Stimulated activated CD4-positive, alpha-beta T cell treated with anti-CD3 and anti-CD28 coated beads, Interleukin-12 subunit alpha, Interleukin-12 subunit beta, amount 100 ng/mL, for 24 hours (primary cell): ENCODE results near the gene FAM131A.

Source experiments
- DNase-seq, 2 experiments: peaks; one replicate each; pipeline ENCODE4 v3.0.0-alpha.2; 2020; ENCODE audit warnings: low read depth in 2 of 2

Gene FAM131A

DNA sequence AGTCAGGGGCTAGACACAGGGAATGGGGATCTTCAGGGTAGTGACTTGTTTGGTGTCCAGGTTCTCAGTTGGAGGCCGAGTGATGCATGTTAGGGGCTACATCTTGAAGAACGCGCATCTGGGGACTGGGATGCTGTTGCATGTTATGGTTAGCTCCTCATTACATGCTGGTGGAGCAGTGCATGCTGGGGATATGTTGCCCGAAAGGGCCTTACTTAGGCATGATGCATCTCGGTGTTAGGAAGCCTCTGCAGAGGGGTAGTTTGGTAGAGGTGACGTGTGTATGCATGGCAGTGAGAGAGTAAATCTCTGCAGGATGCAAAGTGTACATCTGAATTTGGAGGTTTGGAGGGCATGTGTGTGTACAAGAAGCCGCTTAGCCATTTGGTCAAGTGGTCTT lies 20.6 kb upstream of the FAM131A start:
- no peak for DNase-seq

GRCh38 chr3:184317201-184317600 lies 20.2 kb upstream of the FAM131A start:
- no peak for DNase-seq

DNA sequence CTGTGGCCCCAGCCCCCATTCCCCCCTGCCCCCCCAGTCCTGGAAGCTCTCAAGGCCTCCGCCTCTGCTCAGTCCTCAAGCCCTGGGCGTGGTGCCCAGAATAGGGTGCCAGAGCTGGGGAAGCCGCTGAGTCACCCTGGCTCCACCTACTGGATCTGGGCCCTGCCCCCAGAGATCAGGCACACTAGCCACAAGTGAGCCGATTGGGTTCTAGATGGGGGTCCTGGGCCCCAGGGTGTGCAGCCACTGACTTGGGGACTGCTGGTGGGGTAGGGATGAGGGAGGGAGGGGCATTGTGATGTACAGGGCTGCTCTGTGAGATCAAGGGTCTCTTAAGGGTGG lies 17.3 kb upstream of the FAM131A start:
- peak in 1 of 2 experiments; percentile 42 for DNase-seq

DNA sequence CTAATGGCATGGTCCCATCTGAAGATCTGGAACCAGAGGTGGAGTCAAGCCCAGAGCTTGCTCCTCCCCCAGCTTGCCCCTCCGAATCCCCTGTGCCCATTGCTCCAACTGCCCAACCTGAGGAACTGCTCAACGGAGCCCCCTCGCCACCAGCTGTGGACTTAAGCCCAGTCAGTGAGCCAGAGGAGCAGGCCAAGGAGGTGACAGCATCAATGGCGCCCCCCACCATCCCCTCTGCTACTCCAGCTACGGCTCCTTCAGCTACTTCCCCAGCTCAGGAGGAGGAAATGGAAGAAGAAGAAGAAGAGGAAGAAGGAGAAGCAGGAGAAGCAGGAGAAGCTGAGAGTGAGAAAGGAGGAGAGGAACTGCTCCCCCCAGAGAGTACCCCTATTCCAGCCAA lies 15.7 kb upstream of the FAM131A start:
- no peak for DNase-seq

- DNase-seq = no peak
Observed at GRCh38 chr3:184322731-184323487, 14.5 kb upstream of the FAM131A start.

DNA sequence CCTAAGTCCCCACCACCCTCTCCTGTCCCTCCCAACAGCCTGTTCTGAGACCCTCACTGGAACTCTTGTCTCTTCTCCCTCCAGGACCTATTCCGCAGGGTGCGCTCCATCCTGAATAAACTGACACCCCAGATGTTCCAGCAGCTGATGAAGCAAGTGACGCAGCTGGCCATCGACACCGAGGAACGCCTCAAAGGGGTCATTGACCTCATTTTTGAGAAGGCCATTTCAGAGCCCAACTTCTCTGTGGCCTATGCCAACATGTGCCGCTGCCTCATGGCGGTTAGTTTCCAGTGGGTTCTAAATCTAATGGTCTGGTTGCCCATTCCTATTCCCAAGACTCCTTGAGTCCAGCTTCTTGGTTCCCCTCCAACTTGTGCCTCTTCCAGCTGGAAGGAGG lies 13.7 kb upstream of the FAM131A start:
- no peak for DNase-seq

GRCh38 chr3:184325269-184325668 lies 12.1 kb upstream of the FAM131A start:
- no peak for DNase-seq

DNA sequence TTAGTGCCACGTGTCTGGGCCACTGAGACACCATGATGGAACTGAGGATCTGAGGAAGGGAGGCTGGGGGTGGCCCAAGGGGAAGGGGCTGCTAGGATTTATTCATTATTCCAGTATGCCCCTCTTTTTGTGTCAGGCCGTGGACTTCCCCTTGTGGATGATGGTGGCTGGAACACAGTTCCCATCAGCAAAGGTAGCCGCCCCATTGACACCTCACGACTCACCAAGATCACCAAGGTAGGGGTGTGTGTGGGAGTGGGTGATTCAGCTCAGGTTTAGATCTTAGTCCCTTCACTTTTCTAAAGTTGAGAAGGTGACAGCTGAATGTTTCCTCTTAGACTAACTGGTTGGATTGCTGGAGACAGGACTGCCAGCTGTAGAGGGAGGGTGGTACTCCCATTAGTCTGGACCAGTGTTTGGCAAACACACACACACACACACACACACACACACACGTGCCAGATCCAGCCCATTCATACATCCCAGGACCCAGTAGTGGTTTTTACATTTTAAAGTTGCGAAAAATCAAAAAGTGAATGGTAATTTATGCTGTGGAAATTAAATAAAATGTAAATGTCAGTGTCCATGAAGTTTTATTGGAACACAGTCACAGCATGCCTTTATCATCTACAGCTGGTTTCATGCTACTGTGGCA lies 11.6 kb upstream of the FAM131A start:
- no peak for DNase-seq

DNA sequence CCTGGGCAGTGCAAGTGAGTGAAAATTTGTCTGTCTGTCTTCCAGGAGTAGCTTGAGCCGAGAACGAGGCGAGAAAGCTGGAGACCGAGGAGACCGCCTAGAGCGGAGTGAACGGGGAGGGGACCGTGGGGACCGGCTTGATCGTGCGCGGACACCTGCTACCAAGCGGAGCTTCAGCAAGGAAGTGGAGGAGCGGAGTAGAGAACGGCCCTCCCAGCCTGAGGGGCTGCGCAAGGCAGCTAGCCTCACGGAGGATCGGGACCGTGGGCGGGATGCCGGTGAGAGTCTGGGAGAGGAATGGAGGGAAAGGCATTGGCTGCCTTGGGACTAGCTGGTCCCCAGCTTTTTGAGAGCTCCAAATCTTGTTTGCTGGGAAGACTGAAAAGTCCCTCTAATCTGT lies 10.2 kb upstream of the FAM131A start:
- DNase-seq = no peak

GRCh38 chr3:184328516-184328915 lies 8.9 kb upstream of the FAM131A start:
- DNase-seq = no peak

DNA sequence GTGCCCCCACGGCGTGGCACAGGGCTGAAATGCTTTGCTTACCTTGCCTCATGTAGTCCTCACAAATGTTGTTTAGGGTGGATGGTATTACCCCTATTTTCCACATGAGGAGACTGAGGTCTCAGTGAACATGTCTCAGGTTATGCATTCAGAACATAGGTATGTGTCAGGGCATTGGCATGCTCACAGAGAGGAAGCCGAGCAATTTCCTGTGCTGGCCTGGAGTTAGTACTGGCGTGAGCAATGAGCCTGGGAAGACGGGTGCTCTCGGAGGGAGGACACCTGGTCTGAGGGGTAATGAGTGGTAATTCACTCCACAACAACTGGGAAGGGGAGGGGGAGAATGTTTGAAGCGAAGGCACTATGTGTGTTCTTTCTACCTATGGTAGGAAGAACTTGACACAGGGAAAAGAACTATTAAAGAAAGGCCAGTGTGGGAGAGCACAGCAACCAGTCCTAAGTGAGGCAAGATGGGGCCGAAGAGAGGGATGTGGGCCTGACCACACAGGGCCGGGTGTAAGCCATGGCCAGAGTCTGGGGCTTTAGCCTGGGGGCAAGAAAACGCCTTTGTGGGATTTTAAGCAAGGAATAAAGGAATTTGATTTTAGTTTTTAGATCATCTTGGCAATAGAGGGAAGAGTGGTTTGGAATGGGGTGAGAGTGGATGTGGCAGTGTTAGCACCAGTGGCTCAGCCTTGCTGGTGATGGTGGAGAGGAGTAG lies 4.9 kb upstream of the FAM131A start:
- no peak for DNase-seq

GRCh38 chr3:184333190-184333589 lies 4.2 kb upstream of the FAM131A start:
- DNase-seq = no peak

DNA sequence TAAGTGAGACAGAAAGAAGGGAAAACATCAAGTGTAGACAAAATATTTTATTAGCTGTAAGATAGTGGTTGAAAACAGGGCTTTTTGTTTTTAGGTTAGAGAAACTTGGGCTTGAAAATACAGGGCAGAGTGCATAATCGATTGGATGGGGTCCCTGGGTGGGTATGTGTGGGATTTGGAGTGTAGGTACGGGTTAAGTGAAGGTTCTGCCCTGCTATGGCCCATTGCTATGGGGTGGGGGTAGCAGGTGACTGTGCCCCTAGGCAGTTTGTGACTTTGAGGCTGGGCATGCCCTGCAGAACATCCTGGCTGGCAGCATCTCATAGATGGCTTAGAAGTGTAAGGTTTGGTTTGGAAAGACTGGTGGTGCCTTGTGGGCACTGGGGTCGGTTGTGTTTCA lies 3.7 kb upstream of the FAM131A start:
- no peak for DNase-seq

GRCh38 chr3:184334470-184335158 lies 2.8 kb upstream of the FAM131A start:
- no peak for DNase-seq

GRCh38 chr3:184335291-184335660 lies 2.1 kb upstream of the FAM131A start:
- DNase-seq = no peak

DNA sequence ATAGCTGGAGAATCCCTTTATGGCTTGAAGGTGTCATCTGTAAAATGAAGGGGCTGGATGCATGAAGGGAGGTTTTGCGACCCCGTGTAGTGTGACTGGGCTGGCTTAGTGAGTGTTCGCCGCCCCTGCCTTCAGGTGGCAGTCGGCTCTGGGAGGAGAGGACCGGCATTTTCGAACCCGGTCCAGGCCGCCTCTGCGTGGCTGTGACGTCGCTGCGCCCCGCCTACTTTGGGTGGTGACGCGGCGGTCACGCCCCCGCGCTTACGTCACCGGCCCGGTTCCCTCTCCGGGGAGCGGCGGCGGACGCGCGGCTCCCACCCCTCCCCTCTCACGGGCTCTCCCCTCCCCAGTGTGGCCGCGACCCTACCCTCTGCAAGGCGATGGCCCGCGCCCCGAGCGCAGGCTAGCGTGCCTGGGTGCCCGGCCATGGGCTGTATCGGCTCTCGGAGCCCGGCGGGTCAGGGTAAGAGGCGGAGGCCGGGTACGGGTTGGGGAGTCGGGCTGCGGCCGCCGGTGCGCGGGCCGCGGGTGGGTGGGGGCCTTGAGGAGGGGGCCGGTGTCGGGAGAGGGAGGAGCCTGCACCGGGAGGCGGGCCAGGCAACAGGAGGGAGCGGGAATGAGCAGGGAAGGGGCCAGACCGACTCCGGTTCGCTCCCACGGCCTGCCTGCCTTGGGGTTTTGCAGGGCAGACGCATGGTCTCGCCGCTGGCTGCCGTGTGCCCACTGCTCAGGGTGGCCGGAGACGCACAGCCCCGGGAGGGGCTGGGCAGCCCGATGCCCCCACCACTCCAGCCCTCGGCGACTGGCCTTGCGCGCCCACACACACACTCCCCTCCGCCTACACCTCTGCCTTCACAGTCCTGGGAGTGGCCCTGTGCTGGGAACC lies 1.5 kb upstream of the FAM131A start:
- DNase-seq = peak; percentile 77 to 84

GRCh38 chr3:184336547-184337398 lies 627 bp upstream of the FAM131A start:
- no peak for DNase-seq

DNA sequence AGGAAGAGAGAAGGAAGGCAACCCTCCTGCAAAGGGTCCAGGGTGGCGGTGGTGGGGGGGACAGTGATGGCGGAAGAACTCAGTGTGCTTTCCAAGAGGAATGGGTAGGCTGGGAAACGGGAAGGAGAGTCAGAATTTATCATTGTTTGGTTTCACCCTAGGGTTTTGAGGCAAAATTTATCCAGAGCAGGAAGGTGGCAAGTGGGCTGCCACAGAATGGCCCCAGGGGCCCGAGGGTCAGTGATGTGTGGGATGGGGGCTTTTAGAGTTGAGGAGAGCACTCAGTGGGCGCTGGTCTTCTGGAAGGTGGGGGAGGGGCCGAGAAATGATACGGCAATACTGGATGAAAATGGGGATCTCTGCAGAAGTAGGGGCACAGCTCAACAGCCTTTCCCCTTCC lies 581 bp downstream of the FAM131A start:
- no peak for DNase-seq

DNA sequence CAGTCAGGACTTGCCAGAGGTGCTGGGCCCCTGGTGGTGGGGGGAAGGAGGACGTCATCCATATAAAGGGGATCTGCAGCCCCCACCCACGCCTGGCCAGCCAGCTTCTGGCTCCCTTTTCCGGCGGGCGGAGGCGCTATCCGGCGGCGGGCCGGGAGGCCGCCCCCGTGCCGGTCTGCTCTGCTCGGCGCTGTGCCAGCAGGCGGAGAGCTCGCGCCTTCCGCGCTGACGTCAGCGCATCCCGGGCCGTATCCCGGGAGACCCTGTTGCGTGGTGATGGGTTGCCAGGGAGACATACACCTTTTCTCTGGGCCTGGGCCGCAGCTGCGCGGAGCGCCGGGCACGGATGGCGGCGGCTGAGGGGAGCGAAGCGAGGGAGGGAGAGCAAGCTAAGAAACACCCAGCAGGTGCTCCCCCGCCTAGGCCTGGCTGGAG lies 1.1 kb downstream of the FAM131A start:
- no peak for DNase-seq

GRCh38 chr3:184339001-184339400 lies 1.6 kb downstream of the FAM131A start:
- no peak for DNase-seq
